Measurements from ENCODE around the gene ATP2B2.
A peak's percentile ranks its signal among the peaks of the same experiment; 100 is the strongest.

Gene ATP2B2

DNA sequence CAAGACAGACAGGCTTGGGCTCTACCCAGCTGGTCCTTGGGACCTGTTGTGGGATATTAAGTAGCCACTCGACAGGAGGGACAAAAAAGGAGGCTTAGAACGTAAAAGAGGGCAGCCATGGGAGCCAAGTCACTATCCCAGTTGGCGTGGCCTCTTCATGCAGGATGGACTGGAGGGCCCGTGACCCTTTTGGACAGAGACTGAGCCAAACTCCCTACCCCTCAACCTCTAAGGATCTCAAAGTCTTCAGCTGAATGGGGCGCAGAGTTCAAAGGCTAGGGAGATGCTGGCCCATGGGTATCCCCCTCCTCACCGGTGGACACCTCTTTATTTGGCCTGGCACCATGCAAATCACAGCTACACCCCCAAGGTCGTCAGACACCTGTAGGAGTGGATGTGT, 126.6 kb downstream of the ATP2B2 start:
- no peak for DNase-seq

DNA sequence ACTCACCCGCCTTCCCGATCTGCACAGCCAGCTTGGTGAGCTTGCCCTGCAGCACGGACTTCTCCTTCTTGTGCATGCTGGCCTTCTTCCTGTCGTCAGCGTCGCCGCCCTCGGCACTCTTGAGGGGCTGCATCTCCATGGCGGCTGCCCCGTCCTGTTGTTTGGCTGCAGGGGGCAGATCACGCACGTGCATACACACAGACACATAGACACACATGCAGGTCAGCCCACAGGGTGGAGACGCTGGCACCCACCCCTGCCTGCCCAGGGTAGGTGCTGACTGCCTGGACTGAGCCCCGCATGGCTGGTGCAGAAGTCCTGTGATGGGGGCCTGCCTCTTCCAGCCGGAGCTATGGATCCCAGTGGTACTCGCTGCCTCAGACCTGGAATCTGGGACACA, 127.1 kb downstream of the ATP2B2 start:
- no peak for DNase-seq

DNA sequence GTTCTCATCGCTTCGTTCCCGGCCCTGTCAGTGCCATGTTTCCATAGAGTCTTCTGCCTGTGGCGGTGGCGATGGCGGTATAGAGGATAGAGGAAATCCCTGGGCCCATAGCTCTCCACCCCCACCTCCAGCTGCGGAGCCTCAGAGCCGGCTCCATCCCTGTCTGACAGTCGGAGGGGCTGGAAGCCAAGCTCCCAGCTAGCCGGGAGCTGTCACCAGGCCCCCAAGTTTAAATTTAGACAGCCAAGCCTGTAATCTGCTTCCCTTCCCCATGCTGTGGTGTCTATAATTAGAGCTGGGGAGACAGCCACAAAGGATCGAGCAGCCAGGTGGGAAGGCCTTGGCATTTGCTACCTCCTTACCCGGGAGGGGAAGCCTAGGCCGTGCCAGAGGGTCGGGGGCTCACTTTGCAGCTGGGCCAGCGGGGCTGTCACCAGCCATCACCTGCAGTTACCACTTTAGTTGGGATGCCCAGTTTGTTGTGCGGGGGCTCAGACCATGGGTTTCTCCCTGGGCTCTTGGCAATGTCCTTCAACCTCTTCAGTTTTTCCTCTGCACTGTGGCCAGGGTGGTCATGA, 128.1 kb downstream of the ATP2B2 start:
- no peak for DNase-seq

DNA sequence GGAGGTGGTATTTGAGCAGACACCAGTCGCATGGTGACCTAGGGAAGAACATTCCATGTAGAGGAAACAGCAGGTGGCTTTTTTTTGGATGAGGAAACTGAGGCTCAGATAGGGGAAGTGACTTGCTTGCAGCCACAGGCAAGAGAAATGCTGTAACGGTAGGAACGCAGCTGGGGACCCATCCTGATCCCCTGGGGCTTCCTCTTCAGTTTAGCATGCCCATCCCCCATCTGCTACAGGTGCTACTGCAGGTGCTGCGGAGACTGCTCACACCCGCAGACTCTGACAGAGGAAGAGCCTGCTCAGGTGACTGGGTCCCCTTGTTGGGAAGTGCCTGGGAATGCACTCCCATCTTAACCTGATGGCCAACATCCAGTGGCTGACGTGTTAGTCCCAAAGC, 129.0 kb downstream of the ATP2B2 start:
- no peak for DNase-seq

DNA sequence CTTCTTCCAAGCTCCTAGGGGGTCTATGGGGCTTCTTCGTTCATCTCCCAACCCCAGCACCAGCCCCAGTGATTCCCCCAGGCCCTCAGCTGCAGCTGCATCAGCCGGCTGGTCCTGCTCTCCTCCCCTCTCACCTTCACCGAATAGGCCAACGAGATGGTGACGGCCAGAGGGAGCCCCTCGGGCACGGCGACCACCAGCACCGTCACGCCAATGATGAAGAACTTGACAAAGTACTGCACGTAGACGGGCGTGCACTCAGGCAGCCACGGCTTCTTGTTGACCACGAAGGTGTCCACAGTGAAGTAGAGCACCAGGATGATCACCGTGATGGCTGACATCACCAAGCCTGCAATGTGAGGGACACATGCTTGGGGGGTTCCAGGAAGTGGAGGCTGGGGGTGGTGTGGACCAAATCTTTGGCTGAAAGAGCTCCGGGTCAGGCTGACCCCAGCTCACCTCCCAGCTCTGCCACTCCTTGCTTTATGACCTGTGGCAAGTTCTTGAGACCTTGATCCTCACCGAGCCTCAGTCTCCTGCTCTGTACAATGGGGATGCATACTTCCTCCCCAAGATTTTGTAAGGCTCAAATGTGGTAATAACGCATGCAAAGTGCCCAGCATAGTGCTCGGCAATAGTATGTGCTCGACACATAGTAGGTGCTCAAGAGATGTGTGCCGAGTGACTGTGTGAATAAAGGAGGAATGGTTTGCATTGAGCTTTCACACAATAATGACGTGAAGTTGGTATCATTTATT, 129.9 kb downstream of the ATP2B2 start:
- no peak for DNase-seq

DNA sequence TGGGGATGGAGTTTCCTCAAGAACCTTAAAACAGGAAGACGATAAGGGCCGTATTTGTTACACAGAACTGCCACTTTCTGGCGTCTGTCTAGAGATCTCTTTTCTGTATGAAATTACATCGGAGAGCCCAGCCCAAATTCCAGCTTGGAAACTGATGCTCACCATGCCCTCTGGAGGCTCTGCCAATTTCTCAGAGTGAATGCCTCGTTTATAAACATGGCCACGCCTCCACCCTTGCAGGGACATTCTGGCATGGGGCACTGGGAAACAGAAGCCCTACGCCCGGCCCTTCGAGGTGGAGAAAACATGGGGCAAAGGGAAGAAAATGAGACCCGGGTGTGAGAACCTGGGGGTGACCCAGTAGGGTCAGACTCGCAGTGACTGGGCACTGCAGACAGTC, 131.1 kb downstream of the ATP2B2 start:
- DNase-seq: no peak

DNA sequence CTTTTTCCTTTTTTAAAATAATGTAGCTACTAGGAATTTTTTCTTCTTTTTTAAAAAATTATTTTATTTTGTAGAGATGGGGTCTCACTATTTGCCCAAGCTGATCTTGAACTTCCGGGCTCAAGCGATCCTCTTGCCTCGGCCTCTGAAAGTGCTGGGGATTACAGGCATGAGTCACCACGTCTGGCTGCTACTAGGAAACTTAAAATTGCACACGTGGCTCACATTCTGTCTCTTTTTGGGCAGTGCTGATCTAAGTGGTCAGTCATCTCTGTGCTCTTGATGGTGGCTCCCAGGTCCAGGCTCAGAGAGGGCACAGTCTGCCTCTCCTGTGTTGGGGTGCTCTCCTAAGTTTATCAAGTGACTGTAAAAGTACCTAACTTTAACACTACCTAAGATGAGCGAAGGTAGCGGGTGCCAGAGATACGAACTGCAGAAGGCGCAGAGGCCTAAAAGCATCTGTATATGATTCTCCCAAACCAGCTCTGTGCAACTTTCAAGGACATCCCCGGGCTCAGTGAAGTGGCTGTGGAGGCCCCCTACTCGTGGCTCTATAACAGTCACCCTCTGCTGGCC, 131.6 kb downstream of the ATP2B2 start:
- no peak for DNase-seq

DNA sequence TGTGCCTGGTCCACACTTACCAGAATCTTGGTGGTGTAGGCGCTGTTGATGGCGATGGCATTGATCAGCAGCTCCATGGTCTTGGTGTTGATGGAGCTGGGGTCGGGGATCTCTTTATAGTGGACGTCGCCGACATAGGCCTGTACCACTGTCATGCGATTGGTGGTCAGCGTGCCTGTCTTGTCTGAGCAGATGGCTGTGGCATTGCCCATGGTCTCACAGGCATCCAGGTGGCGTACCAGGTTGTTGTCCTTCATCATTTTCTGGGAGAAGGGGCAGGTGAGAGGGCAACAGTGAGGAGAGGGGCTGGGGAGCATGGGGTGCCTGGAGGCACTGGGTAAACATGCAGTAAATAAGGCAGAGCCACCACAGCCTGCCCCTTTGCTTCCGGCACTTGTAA, 133.6 kb downstream of the ATP2B2 start:
- no peak for DNase-seq

DNA sequence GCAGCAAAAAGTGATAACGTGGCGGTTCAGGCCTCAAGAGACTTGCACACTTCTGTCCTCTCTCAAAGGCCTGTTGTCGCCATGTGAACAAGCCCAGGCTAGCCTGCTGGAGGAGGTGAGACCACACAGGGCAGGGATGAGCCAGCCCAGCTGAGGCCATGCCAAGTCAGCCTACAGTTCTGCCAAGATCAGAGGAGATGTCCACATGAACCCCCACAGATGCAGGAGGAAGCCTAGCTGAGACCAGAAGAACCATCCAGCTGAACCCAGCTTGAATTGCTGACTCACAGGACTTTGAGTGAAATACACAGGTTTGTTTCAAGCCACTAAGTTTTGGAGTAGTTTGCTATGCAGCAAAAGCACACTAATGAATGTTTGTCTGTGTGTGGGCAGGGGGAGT, 134.2 kb downstream of the ATP2B2 start:
- DNase-seq: no peak

DNA sequence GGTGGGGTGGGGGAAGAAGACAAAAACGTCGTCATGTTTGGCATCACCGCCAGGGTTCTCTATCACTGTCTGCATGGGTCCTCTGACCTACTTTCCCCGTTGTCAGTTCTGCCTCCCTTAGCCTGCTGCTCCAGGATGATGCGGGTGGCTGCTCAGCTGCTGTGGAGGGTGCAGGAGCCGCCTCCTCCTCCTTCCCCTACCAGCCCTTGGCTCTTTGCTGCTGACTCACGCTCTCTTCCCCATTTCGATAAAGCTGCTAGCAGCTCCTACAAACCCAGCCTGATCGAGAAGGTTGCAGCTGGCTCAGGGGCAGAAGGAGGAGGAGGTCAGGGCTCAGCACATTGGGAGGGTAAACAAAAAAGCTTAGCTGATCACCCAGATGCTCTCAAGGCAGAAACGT, 135.0 kb downstream of the ATP2B2 start:
- peak; percentile 62 for DNase-seq

DNA sequence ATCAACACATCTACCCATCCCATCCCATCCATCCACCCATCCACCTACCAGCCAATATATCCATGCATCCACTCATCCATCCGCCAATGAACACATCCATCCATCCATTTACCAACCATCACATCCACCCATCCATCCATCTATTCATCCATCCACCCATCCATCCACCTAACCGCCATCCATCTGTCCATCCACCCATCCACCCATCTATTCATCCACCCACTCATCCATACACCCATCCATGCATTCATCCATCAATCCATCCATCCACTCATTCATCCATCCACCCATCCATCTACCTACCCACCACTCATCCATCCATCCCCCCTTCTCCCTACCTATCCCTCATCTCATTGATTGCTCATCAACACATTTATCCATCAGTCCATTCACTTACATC, 136.9 kb downstream of the ATP2B2 start:
- DNase-seq: no peak

DNA sequence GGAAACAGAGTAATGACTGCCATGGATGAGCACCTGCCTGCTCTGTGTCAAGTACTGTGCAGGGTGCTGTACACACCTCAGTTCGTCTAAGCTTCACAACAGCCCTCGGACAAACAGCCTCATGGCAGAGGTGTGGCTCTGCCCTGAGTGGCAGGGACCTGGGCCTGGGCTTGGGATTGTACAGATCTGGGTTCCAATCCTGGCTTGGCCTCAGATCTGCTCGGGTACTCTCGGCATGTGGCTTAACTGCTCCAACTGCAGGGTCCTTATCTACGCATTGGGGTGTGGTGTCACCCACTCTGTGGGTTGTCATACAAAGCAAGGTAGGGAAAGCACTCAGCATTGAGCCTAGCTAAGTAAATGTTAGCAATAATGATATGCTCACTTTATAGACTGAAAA, 137.9 kb downstream of the ATP2B2 start:
- no peak for DNase-seq

DNA sequence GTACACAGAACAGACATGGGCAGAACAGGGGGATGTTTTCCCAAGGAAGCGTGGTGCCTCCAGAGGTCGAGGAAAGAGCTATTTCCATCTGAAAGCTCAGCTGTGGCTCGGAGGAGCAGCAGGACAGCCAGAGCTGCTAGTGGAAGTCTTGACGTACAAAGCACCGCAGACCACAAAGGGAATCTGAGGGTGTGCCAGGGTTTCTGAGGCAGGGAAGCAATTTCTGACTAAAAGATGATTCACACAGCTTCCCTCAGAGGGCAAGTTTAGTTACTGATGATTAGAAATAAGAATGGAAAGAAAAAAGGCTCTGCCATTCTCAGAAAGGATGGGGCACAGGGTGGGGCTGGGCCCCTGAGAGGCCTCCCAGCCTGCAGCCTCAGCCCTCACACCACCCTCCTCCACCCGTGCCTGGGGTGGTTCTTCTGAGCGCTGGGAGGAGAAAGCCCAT, 138.7 kb downstream of the ATP2B2 start:
- peak; percentile 79 for DNase-seq

DNA sequence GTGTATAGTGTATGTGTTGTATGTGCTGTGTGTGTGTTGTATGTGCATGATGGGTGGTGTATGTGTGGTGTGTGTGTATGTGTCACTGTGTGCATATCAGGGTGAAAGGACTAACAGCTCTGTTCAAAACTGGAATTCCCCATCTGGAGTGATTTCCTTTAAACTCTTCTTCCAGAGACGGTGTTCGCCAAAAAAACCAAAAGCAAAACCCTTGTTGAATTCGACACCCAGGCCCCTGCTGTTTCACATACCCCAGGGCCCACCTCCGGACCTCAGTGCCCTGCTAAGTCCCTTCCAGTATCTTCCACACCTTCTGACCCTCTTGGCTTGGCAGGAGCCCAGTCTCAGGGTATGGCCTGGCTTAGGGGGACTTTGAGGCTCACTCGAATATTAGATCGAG, 139.6 kb downstream of the ATP2B2 start:
- DNase-seq: no peak

DNA sequence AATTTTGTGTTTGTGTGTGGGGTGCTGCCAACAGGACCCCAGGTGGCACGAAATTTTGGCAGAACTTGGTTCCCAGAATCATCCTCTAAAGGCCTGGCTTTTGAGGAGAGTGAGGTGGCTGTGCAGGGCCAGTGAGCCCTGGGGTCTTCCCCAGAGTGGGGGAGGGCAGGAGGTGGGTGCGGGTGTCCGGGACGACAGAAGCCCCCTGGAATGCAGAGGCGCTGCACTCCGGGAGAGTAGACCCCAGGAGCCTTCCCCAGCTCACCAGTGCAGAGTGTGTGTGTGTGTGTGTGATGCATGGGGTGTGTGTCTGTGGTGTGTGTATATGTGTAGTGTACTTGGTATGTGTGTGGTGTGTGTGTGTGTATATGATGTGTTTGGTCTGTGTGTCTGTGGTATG, 140.1 kb downstream of the ATP2B2 start:
- DNase-seq: no peak

DNA sequence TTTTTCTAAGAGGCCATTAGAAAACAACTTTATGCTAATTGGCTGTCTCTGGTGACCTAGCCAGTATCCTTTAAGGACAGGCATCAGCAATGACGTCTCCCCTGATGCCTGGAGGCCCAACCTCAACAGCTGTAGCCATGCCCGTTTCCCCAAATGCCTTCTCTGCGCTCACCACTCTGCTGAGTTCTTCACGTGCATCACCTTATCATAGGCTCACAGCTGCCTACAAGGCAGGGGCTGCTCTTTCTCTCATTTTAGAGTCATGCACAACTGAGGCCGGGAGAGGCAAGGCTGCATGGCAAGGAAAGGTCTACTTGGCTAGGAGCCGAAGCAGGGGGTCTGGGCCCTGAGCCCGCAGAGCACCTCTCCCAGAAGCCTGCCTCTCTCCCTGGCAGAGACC, 140.6 kb downstream of the ATP2B2 start:
- DNase-seq: no peak

DNA sequence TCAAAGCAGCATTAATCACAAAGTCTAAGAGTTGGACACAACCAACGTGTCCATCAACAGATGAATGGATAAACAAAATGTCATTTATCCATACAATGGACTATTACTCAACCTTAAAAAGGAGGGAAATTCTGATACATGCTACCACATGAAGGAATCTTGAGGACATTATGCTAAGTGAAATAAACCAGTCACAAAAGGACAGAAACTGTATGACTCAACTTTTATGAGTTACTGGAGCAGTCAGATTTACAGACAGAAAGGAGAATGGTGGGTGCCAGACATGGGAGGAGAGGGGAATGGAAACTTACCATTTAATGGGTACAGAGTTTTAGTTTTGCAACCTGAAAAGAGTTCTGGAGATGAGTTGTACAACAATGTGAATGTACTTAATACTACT, 141.5 kb downstream of the ATP2B2 start:
- DNase-seq: no peak

DNA sequence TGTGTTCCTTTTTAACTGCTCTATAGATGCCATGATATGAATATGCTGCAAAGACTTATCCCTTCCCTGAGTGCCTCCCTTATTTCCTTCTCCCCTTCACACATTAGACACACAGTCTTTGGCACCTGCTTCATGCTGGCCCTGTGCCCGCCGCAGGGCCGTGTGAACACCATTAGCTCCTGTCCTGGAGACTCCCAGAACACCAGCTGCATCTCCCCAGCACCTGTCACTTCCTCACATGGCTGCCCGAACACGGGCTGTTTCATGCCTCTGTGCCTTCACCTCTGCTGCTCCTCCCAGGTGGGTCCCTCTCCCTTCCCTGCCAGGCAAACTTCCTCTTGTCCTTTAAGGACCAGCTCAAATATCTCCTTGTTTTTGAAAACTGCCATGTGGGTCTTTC, 144.0 kb downstream of the ATP2B2 start:
- no peak for DNase-seq

DNA sequence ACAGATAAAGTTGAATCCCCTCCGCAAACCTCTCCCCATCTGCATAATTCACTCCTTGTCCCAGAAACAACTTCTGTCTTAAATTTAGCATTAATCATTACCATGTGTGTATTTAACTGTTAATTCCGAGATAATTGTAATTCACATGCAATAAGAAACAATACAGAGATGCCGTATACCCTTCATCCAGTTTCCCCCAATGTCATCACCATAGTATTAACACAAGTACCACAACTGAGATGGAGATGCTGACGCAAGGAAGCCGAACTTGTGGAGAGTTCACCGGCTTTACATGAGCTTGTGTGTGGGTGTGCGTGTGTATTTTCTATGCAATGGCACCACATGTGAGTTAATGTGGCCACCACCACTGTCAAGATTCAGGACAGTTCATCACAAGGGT, 144.9 kb downstream of the ATP2B2 start:
- DNase-seq: no peak

DNA sequence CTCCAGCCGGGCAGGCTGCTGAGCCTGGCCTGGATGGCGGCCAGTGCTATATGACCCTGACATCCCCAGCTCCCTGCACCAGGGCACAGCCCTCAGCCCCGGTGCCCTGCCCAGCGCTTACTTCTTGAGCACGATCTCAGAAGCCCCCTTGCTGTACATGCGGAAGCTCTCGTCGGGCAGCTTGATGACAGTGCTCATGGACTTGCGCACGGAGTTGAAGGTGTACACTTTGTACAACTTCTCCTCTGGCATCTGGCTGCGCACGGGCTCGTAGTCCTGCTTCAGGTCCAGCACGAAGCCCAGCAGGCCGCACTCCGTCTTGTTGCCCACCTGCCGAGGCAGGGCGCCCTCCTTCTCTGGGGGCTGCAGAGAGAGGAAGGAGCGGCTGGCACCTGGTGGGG, 145.6 kb downstream of the ATP2B2 start:
- DNase-seq: no peak

DNA sequence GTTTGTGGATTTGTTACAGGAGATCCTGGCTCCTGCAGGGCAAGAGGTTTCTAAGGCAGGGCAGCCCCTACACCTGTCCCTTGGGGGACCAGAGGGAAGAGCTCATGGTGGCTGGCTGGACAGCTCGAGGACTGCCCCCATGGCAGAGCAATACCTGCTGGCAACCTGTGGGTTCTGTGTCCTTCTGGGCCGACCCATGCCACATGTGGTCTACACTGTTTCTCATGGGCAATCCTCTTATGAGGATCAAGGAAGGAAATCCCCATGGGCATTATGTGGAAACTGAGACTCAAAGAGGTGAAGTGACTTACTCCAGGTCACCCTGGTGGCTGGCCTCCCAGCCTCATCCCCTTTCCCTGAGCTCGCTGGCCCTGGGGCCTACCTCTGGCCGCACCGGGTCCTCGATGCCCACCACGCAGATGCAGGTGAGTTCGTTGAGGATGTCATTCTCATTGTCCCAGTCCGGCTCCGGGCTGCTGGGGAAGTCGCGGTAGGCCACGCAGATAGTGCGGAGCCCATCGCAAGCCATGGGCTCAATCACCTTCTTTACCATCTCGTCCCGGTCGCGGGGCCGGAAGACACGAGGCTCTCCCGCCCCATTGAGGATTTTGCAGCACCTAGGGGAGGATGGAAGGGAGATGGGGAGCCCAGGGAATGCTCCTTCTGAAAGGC, 146.9 kb downstream of the ATP2B2 start:
- DNase-seq: no peak

DNA sequence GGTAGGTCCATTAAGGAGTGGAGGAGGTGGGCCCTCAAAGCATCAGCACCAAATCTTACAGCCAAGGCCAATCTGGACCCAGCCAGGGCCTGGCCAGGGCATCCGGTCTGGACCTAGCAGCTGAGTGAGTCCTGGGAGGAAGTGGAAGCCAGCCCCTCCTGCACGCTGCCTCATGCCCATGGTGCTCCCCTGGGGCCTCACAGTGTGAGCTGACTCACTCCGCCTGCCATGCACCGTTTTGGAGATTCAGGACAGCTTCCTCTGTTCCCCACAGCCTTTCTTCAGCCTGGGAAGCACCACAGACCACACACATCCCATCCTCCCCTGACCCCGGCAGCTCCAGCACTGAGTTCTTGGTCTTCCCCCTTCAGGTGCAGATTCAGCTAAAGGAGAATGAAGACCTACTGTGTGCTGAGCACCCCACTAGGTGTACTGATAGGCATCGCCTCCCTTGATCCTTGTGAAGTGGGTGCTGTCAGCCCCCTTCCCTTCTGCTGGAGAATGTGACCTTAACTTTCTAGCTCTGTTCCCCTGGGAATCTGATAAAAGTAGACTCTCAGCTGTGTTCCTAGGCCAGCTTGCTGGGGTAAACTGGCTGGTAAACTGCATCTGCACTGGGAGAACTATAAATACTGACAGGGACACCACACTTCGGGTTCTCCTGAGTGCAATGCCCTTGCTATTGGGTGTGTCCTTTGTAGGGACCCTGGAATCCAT, 147.6 kb downstream of the ATP2B2 start:
- DNase-seq: no peak

DNA sequence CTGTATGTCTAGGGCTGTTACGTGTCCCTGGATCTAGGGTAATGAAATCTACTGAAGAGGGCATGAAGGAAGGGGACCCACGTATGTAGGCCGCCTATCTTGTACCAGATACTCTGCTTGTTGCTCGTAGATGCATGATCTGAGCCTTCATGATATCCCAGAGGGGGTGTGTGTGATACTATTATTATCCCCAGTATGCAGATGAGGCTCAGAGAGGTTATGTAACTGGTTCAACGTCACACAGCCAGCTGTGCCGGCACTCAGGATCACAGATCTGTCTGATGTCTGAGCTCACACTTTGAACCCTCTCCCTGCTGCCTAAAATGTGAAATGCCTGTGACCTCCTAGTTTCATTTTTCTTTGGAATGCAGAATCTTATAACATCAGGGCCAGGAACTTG, 148.3 kb downstream of the ATP2B2 start:
- DNase-seq: no peak

Data from kidney glomerular epithelial cell (primary cell).